22Rv1 (cell line): Measurements from ENCODE around the gene PLAAT2.

Source experiments
- H3K27ac ChIP-seq: fragments of 450-650 bp; 2 replicates; pipeline ENCODE4 v1.5.1; 2017
- CTCF ChIP-seq: fragments of 450-650 bp; IDR thresholded peaks from 2 replicates; pipeline ENCODE4 v1.5.1; 2017; ENCODE audit warnings: mild to moderate bottlenecking
- ZFX ChIP-seq: fragments of 450-650 bp; IDR thresholded peaks from 2 replicates; pipeline ENCODE4 v1.6.1; 2017; ENCODE audit warnings: antibody characterized with exemption, borderline replicate concordance

The PLAAT2 gene

GRCh38 chr11:63537293-63538101 lies 25.7 kb downstream of the PLAAT2 start:
- no peak overlapping the region for H3K27ac ChIP-seq

GRCh38 chr11:63536669-63537292 lies 26.4 kb downstream of the PLAAT2 start, which contains the start of gene PLAAT4:
TSS of gene PLAAT4 (plus strand) at chr11:63536808. CDS start at chr11:63536869, 61 bp downstream.
- TF ChIP-seq CTCF (no peak), ZFX (no peak)
- no peak within 1 kb of the TSS for H3K27ac ChIP-seq

More at GRCh38 chr11:63537293-63538101, 25.7 kb downstream of the PLAAT2 start:
- no peak for TF ChIP-seq ZFX
- TF ChIP-seq CTCF: no peak

- TF ChIP-seq CTCF: no peak
- no peak for TF ChIP-seq ZFX
- H3K27ac ChIP-seq: no peak overlapping the region
Measured at GRCh38 chr11:63535734-63536133, 27.4 kb downstream of the PLAAT2 start.

GRCh38 chr11:63534895-63535461 lies 28.2 kb downstream of the PLAAT2 start:
- H3K27ac ChIP-seq: no peak overlapping the region

GRCh38 chr11:63534076-63534475 lies 29.1 kb downstream of the PLAAT2 start:
- H3K27ac ChIP-seq: no peak overlapping the region
- TF ChIP-seq CTCF: no peak
- no peak for TF ChIP-seq ZFX

More at GRCh38 chr11:63534895-63535461, 28.2 kb downstream of the PLAAT2 start:
- no peak for TF ChIP-seq CTCF
- TF ChIP-seq ZFX: no peak

- H3K27ac ChIP-seq: no peak overlapping the region
- TF ChIP-seq CTCF (no peak), ZFX (no peak)
Measured at GRCh38 chr11:63532799-63533475, 30.2 kb downstream of the PLAAT2 start.
